ENCODE results near the gene TMEM37.

- TF ChIP-seq CTCF (IDR thresholded peaks at IDR 0.05; ENCODE audit: poor library complexity) (no peak), EZH2 (IDR thresholded peaks at IDR 0.05; ENCODE audit: borderline replicate concordance) (no peak), EZH2phosphoT487 (IDR thresholded peaks at IDR 0.05; ENCODE audit: low read depth, severe bottlenecking, unreplicated experiment) (no peak)
These were observed 45.5 kb downstream of the TMEM37 start for GRCh38 chr2:119477113-119477505.
